MM.1S (cell line): ENCODE data around the gene AUTS2.

Experiments used
- EZH2 ChIP-seq: fragments of 300-600 bp; sonication (generic); optimal IDR thresholded peaks from 2 replicates; pipeline ENCODE3; 2017; ENCODE audit warnings: low read depth, mild to moderate bottlenecking, antibody characterized with exemption, low read length, mixed read lengths
- EZH2phosphoT487 ChIP-seq: fragments of 300-600 bp; sonication (generic); IDR thresholded peaks from 2 replicates; pipeline ENCODE4 v1.6.1; 2018; ENCODE audit warnings: antibody characterized with exemption, low read length
- TF ChIP-seq, protein P1 (sequence below): fragments of 300-600 bp; sonication (generic); IDR thresholded peaks from 2 replicates; pipeline ENCODE4 v1.5.1; 2016; ENCODE audit warnings: antibody characterized with exemption, low read length, mixed read lengths

DNA sequence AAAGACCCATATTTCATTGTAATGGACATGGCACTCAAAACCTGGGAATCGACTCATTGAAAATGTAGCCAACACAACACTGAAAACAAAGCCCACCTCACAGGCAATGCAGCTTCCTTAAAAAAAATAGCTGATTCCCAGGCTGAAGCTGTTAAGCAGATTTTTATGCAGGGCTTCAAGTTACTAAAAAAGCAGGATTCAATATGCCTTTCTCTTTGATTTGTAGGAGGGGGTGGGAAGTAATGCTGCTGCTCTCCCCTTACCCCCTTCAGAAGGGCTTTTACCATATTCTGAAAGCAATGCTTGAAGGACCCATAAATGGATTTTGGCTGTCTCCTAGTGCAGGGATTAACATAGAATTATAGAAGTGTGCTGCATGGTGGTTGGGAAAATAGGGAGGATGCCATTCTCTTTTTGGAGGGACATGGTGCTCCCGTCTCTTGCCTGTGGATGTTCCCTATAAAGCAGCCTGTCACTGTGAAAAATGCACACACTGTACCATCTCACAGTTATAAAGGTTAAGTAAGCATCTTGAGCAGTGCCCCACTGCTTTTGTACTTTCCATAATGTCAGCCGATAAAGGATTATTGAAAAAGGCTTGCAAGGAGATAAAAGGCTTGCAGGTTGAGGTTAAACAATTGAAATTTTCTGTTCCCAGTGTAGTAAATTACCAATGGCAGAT is 262.8 kb downstream of the AUTS2 start:
- TF ChIP-seq, protein P1, sequence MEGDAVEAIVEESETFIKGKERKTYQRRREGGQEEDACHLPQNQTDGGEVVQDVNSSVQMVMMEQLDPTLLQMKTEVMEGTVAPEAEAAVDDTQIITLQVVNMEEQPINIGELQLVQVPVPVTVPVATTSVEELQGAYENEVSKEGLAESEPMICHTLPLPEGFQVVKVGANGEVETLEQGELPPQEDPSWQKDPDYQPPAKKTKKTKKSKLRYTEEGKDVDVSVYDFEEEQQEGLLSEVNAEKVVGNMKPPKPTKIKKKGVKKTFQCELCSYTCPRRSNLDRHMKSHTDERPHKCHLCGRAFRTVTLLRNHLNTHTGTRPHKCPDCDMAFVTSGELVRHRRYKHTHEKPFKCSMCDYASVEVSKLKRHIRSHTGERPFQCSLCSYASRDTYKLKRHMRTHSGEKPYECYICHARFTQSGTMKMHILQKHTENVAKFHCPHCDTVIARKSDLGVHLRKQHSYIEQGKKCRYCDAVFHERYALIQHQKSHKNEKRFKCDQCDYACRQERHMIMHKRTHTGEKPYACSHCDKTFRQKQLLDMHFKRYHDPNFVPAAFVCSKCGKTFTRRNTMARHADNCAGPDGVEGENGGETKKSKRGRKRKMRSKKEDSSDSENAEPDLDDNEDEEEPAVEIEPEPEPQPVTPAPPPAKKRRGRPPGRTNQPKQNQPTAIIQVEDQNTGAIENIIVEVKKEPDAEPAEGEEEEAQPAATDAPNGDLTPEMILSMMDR, result no peak
- no peak for TF ChIP-seq EZH2
- no peak for TF ChIP-seq EZH2phosphoT487
